ENCODE data around the gene ATG16L2.

DNA sequence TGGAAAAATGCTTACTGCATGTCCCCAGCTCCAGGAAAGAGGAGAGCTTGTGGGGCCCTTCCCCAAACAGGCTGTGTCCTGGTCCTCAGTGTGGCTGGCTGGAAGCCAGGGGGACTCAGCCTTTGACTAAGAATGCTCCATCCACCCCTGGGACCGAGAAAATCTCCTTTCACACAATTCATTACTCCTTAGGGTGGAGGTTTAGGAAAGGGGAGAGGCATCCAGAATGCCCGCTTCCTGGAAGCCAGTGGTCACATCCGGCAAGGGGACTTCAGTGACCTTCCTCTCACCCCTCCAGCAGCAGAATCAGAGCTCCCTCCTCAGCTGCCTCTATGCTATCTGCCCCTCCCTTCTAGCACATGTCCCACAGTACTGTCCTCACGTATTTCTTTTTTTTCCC lies 21.9 kb downstream of the ATG16L2 start:
- TF ChIP-seq, protein P1, sequence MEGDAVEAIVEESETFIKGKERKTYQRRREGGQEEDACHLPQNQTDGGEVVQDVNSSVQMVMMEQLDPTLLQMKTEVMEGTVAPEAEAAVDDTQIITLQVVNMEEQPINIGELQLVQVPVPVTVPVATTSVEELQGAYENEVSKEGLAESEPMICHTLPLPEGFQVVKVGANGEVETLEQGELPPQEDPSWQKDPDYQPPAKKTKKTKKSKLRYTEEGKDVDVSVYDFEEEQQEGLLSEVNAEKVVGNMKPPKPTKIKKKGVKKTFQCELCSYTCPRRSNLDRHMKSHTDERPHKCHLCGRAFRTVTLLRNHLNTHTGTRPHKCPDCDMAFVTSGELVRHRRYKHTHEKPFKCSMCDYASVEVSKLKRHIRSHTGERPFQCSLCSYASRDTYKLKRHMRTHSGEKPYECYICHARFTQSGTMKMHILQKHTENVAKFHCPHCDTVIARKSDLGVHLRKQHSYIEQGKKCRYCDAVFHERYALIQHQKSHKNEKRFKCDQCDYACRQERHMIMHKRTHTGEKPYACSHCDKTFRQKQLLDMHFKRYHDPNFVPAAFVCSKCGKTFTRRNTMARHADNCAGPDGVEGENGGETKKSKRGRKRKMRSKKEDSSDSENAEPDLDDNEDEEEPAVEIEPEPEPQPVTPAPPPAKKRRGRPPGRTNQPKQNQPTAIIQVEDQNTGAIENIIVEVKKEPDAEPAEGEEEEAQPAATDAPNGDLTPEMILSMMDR (conservative IDR thresholded peaks at IDR 0.05; ENCODE audit: low read depth, low read length) = no peak
- TF ChIP-seq EZH2phosphoT487 (IDR thresholded peaks at IDR 0.05; ENCODE audit: borderline replicate concordance, low read length) = no peak
